HG02884 (cell line): ENCODE data around the gene TCP1.
A peak's percentile ranks its signal among the peaks of the same experiment; 100 is the strongest.
"Not testable (repeated sequence)": the region's sequence is repeated elsewhere in the genome, so short reads cannot be mapped to it uniquely, and the experiment has no call there.

ENCODE experiments used
- ATAC-seq: cut with Tn5 transposase; IDR thresholded peaks from one replicate; pipeline ENCODE4 v1.9.1; 2021; ENCODE audit warnings: mild to moderate bottlenecking, moderate library complexity; ENCODE audit not compliant: unreplicated experiment

TCP1 gene

GRCh38 chr6:159817951-159818739 lies 28.7 kb upstream of the TCP1 start:
- no peak for ATAC-seq

- not testable (repeated sequence) for ATAC-seq
Observed at GRCh38 chr6:159816775-159817174, 27.4 kb upstream of the TCP1 start.

GRCh38 chr6:159815410-159815809 lies 26.0 kb upstream of the TCP1 start:
- no peak for ATAC-seq

GRCh38 chr6:159813781-159814180 lies 24.4 kb upstream of the TCP1 start:
- no peak for ATAC-seq

- ATAC-seq: no peak
Observed at GRCh38 chr6:159809149-159809548, 19.7 kb upstream of the TCP1 start.

GRCh38 chr6:159808647-159809046 lies 19.2 kb upstream of the TCP1 start:
- ATAC-seq: no peak

- ATAC-seq: no peak
Observed at GRCh38 chr6:159807150-159807858, 17.9 kb upstream of the TCP1 start.

GRCh38 chr6:159806021-159806458 lies 16.6 kb upstream of the TCP1 start:
- no peak for ATAC-seq

- no peak for ATAC-seq
Observed at GRCh38 chr6:159805440-159806020, 16.1 kb upstream of the TCP1 start.

- no peak for ATAC-seq
Observed at GRCh38 chr6:159804504-159804903, 15.1 kb upstream of the TCP1 start.

- no peak for ATAC-seq
Observed at GRCh38 chr6:159801935-159802334, 12.5 kb upstream of the TCP1 start.

- no peak for ATAC-seq
Observed at GRCh38 chr6:159800141-159800865, 10.9 kb upstream of the TCP1 start, which contains the start of gene PNLDC1. Gene PNLDC1 (plus strand): TSS chr6:159800276. CDS start chr6:159800308, 32 bp downstream.

- no peak for ATAC-seq
Observed at GRCh38 chr6:159797554-159797953, 8.2 kb upstream of the TCP1 start.

- ATAC-seq: not testable (repeated sequence)
Observed at GRCh38 chr6:159794976-159795375, 5.6 kb upstream of the TCP1 start.

GRCh38 chr6:159790956-159791598 lies 1.7 kb upstream of the TCP1 start:
- no peak for ATAC-seq

- ATAC-seq: peak; percentile 83
Observed at GRCh38 chr6:159790149-159790955, 950 bp upstream of the TCP1 start, which contains the start of gene MRPL18. Gene MRPL18 (plus strand): TSS chr6:159790467. CDS start chr6:159790588, 121 bp downstream.

- no peak for ATAC-seq
Observed at GRCh38 chr6:159788753-159789376, 537 bp downstream of the TCP1 start.

- ATAC-seq: no peak
Observed at GRCh38 chr6:159788276-159788675, 1.1 kb downstream of the TCP1 start.

GRCh38 chr6:159778542-159779103 lies 10.8 kb downstream of the TCP1 start:
- no peak for ATAC-seq
